Measurements from ENCODE around the gene KLK2. TPM values are rescaled to one million over a fixed set of nuclear protein-coding genes. Genes with fewer than 3 reads are reported as not detected.

Gene KLK2
- polyA plus RNA-seq, 3 donors, result not detected

GRCh38 chr19:50924586-50924985 is 51.3 kb downstream of the KLK2 start:
- Histone ChIP-seq H2AFZ (ENCODE audit: insufficient read depth, low read depth, low read length, poor library complexity, severe bottlenecking) (no peak overlapping the region), H3K27me3 (ENCODE audit: control insufficient read depth in 2 of 2, insufficient read depth in 2 of 2, low read length in 2 of 2) (peaks cover 0 to 3% of the 10 kb centered on the region in 2 donors), H3K9me3 (replicated peaks in 1 of 2; ENCODE audit: control insufficient read depth in 1 of 2, insufficient read depth in 1 of 2, low read length in 2 of 2) (no peaks in the 10 kb centered on the region), H3K4me1 (ENCODE audit: control insufficient read depth in 1 of 2, insufficient read depth in 2 of 2, low read length in 2 of 2) (no peaks in the 10 kb centered on the region), H4K20me1 (ENCODE audit: insufficient read depth, low read length) (no peaks in the 10 kb centered on the region), H3K27ac (ENCODE audit: low read depth in 1 of 2, low read length in 2 of 2) (no peak overlapping the region), H3K36me3 (replicated peaks in 1 of 2; ENCODE audit: control insufficient read depth in 1 of 2, insufficient read depth in 2 of 2, low read length in 2 of 2) (no peaks in the 10 kb centered on the region), H3K79me2 (ENCODE audit: insufficient read depth, low read length) (no peaks in the 10 kb centered on the region), H3K4me3 (replicated peaks in 1 of 3; ENCODE audit: low read depth in 2 of 3, low read length in 3 of 3) (no peak overlapping the region), H3K9ac (ENCODE audit: insufficient read depth, low read length, poor library complexity, severe bottlenecking) (no peak overlapping the region), H3K4me2 (replicated peaks; ENCODE audit: extremely low read depth, low read length, poor library complexity, severe bottlenecking) (no peak overlapping the region)
- TF ChIP-seq CTCF (IDR thresholded peaks at IDR 0.05), result no peak
- H3K9me3 Mint-ChIP-seq, result peaks cover 0 to 2% (median 0%) of the 10 kb centered on the region in 7 donors
- intact Hi-C loops (cut with micrococcal nuclease), result loop anchor here in 1 of 2 donors (10.0 kb wide), 1 partner anchor 240 kb away; no protein-coding TSS in a partner anchor
- no peaks in the 10 kb centered on the region for H3K36me3 Mint-ChIP-seq
- H3K4me3 Mint-ChIP-seq, result no peak overlapping the region
- H3K27ac Mint-ChIP-seq, result no peak overlapping the region
- peaks cover 9% of the 10 kb centered on the region for H3K4me1 Mint-ChIP-seq
- DNase-seq, result no peak
- peaks cover 5 to 26% (median 14%) of the 10 kb centered on the region in 3 donors for H3K27me3 Mint-ChIP-seq (ENCODE audit: low read depth in 3 of 3)
- 69% methylated on average over 3 of the region's 6 CpGs for WGBS (ENCODE audit: insufficient coverage)

GRCh38 chr19:50925734-50926133 is 52.5 kb downstream of the KLK2 start:
- Mint-ChIP-seq H3K36me3 (no peaks in the 10 kb centered on the region), H3K27ac (no peak overlapping the region), H3K27me3 (ENCODE audit: low read depth in 3 of 3) (peaks cover 10 to 31% (median 12%) of the 10 kb centered on the region in 3 donors), H3K9me3 (peaks cover 0 to 2% (median 0%) of the 10 kb centered on the region in 7 donors), H3K4me3 (no peak overlapping the region), H3K4me1 (peaks cover 11% of the 10 kb centered on the region)
- H3K79me2 ChIP-seq (ENCODE audit: insufficient read depth, low read length), result no peaks in the 10 kb centered on the region
- no peak overlapping the region for H2AFZ ChIP-seq (ENCODE audit: insufficient read depth, low read depth, low read length, poor library complexity, severe bottlenecking)
- H3K36me3 ChIP-seq (replicated peaks in 1 of 2; ENCODE audit: control insufficient read depth in 1 of 2, insufficient read depth in 2 of 2, low read length in 2 of 2), result no peaks in the 10 kb centered on the region
- H3K27me3 ChIP-seq (ENCODE audit: control insufficient read depth in 2 of 2, insufficient read depth in 2 of 2, low read length in 2 of 2), result peaks cover 0 to 7% of the 10 kb centered on the region in 2 donors
- H4K20me1 ChIP-seq (ENCODE audit: insufficient read depth, low read length), result no peaks in the 10 kb centered on the region
- H3K4me2 ChIP-seq (replicated peaks; ENCODE audit: extremely low read depth, low read length, poor library complexity, severe bottlenecking), result no peak overlapping the region
- DNase-seq, result no peak
- no CpG with 5 or more reads among the region's 2 CpGs for WGBS (ENCODE audit: insufficient coverage)
- TF ChIP-seq CTCF (IDR thresholded peaks at IDR 0.05), result no peak
- no peak overlapping the region for H3K27ac ChIP-seq (ENCODE audit: low read depth in 1 of 2, low read length in 2 of 2)
- intact Hi-C loops (cut with micrococcal nuclease), result loop anchor here in 1 of 2 donors (10.0 kb wide), 1 partner anchor 239 kb away; no protein-coding TSS in a partner anchor
- no peaks in the 10 kb centered on the region for H3K4me1 ChIP-seq (ENCODE audit: control insufficient read depth in 1 of 2, insufficient read depth in 2 of 2, low read length in 2 of 2)
- H3K4me3 ChIP-seq (replicated peaks in 1 of 3; ENCODE audit: low read depth in 2 of 3, low read length in 3 of 3), result no peak overlapping the region
- H3K9me3 ChIP-seq (replicated peaks in 1 of 2; ENCODE audit: control insufficient read depth in 1 of 2, insufficient read depth in 1 of 2, low read length in 2 of 2), result no peaks in the 10 kb centered on the region
- H3K9ac ChIP-seq (ENCODE audit: insufficient read depth, low read length, poor library complexity, severe bottlenecking), result no peak overlapping the region

Data from CD14-positive monocyte (primary cell).